Peyer's patch (tissue), 4 donors: ENCODE data around the gene PKNOX2.

Experiments used
- CTCF ChIP-seq, 6 experiments: fragments of 450-650 bp in 4 of 6; fragments of 200-600 bp in 2 of 6; sonication (generic) in 1 of 6; IDR thresholded peaks; one replicate each; pipeline ENCODE4 v1.5.1; 2017 to 2019; ENCODE audit warnings: antibody characterized with exemption in 6 of 6, mild to moderate bottlenecking in 3 of 6, moderate library complexity in 1 of 6
- POLR2A ChIP-seq, 2 donors: fragments of 450-650 bp; IDR thresholded peaks; one replicate each; pipeline ENCODE4 v1.5.1; 2017; ENCODE audit warnings: antibody characterized with exemption in 2 of 2, mild to moderate bottlenecking in 2 of 2, moderate library complexity in 2 of 2

DNA sequence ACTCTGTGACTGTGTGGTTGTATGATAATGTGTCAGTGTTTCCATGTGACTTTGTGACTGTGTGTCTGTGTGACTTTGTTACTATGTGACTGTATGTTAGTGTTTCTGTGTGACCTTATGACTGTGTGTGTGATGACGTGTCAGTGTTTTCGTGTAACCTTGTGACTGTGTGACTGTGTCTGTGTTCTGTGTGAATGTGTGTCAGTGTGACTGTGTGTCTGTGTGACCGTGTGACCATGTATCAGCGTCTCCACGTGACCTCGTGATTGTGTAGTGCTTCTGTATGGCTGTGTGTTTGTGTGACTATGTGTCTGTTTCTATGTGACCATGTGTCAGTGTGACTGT lies 9.5 kb upstream of the PKNOX2 start:
- TF ChIP-seq POLR2A (IDR thresholded peaks at IDR 0.05) (no peak), CTCF (IDR thresholded peaks at IDR 0.05) (no peak)
